HFFc6 (cell line): ENCODE data around the gene SNX8. TPM values are rescaled to one million over a fixed set of nuclear protein-coding genes. Genes with fewer than 3 reads are reported as not detected.

ENCODE experiments used
- DNase-seq: peaks from one replicate; pipeline ENCODE4 v3.0.0-alpha.2; 2018
- H3K27ac Mint-ChIP-seq: 2 replicates; pipeline ENCODE4 v1.8.0; 2020; ENCODE audit warnings: mild to moderate bottlenecking, mixed read lengths
- H3K27me3 Mint-ChIP-seq: 2 replicates; pipeline ENCODE4 v1.8.0; 2021; ENCODE audit warnings: mild to moderate bottlenecking, moderate library complexity, mixed read lengths; ENCODE audit not compliant: insufficient read depth
- H3K36me3 Mint-ChIP-seq: 2 replicates; pipeline ENCODE4 v1.8.0; 2021; ENCODE audit warnings: low read depth, mixed read lengths
- H3K4me1 Mint-ChIP-seq: 2 replicates; pipeline ENCODE4 v1.8.0; 2020; ENCODE audit warnings: low read depth, mixed read lengths
- H3K4me3 Mint-ChIP-seq: 2 replicates; pipeline ENCODE4 v1.8.0; 2020; ENCODE audit warnings: mild to moderate bottlenecking, moderate library complexity, mixed read lengths
- H3K9me3 Mint-ChIP-seq: 2 replicates; pipeline ENCODE4 v1.8.0; 2020; ENCODE audit warnings: mild to moderate bottlenecking, mixed read lengths
- CTCF ChIP-seq: fragments of 200-600 bp; sonication (generic); IDR thresholded peaks from 2 replicates; pipeline ENCODE4 v1.5.0; 2021; ENCODE audit warnings: antibody characterized with exemption, mild to moderate bottlenecking
- total RNA-seq, 6 experiments: library from RNA; stranded (reverse); fragmentation: NEBNext Ultra II Directional; extraction: Animal tissue kit (Norgen Biotek cat#: 25700); gene quantifications; 2 replicates in 1 of 6; 3 replicates in 5 of 6; pipeline ENCODE4 v1.2.3, GENCODE V29; 2021

The SNX8 gene
- total RNA-seq, 6 experiments from 2014 or later: 44.6 to 67.4 (median 61.9) TPM

DNA sequence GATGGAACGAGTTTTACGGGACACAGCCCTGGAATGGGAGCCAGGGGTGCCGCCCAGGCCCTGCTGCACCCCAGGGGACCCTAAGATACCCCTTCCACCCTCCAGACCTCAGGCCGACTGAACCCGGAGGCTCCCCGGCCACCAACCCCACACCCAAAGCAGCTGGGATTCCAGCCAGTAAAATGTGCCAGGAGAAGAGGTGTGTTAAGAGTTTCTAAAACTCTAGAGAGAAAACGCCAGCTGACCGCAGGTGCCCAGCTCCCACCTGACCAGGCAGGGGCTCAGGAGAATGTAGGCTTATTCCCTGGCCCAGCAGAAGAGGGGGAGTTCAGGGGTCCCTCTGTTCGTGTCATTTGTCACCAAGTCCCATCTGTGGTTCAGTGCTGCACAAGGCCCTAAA, 54.8 kb downstream of the SNX8 start:
- H3K4me3 Mint-ChIP-seq: no peak overlapping the region
- H3K36me3 Mint-ChIP-seq: peaks cover 15% of the 10 kb centered on the region
- no peak for DNase-seq
- H3K27ac Mint-ChIP-seq: peak overlapping the region; percentile 16; the same call in 1 of the 2 replicates
- no peaks in the 10 kb centered on the region for H3K4me1 Mint-ChIP-seq
- TF ChIP-seq CTCF: no peak
- H3K9me3 Mint-ChIP-seq: no peaks in the 10 kb centered on the region
- H3K27me3 Mint-ChIP-seq: no peaks in the 10 kb centered on the region

DNA sequence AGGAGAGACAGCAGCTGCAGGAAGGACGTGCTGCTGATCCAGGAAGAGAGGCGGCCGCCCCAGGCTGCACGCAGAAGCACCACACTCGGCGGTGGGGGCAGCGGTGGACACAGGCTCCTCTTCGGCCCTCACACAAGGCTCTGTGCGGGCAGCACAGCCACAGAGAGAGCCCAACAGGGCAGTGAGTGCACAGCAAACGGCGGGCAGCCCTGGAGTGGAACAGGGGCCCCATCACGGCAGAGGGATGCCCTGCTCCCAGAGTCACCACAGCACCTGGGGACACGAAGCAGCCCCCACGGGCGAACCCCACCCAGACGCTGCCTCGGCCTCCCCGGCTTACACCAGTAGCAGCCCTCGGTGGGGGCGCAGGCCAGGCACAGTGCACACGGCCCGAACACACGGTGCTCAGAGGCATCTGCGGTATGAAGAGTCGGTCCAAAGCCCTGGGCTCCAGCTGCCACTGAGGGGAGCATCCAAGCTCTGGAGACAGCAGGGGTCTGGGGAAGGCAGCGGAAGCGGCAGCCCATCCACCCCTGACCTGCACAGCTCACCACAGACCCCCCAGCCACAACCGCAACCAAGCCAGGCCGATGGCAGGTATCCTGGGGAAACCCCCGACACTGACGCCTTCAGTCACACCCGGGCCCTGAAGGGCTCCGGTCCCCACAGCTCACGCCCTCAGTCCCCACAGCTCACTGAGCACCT, 55.4 kb downstream of the SNX8 start:
- no peaks in the 10 kb centered on the region for H3K27me3 Mint-ChIP-seq
- no peak for TF ChIP-seq CTCF
- H3K36me3 Mint-ChIP-seq: peaks cover 8% of the 10 kb centered on the region; the same call in 1 of the 2 replicates
- H3K9me3 Mint-ChIP-seq: no peaks in the 10 kb centered on the region
- H3K27ac Mint-ChIP-seq: no peak overlapping the region
- no peaks in the 10 kb centered on the region for H3K4me1 Mint-ChIP-seq
- H3K4me3 Mint-ChIP-seq: no peak overlapping the region
- no peak for DNase-seq

- no peak overlapping the region for H3K27ac Mint-ChIP-seq
- H3K4me1 Mint-ChIP-seq: no peaks in the 10 kb centered on the region
- H3K36me3 Mint-ChIP-seq: peaks cover 8% of the 10 kb centered on the region; the same call in 1 of the 2 replicates
- TF ChIP-seq CTCF: no peak
- H3K4me3 Mint-ChIP-seq: no peak overlapping the region
- no peak for DNase-seq
- no peaks in the 10 kb centered on the region for H3K27me3 Mint-ChIP-seq
- no peaks in the 10 kb centered on the region for H3K9me3 Mint-ChIP-seq
Observed at GRCh38 chr7:2257651-2258050, 56.6 kb downstream of the SNX8 start.

GRCh38 chr7:2257046-2257551, 57.1 kb downstream of the SNX8 start:
- Mint-ChIP-seq H3K27me3 (no peaks in the 10 kb centered on the region), H3K36me3 (peaks cover 8% of the 10 kb centered on the region; the same call in 1 of the 2 replicates), H3K9me3 (no peaks in the 10 kb centered on the region), H3K27ac (no peak overlapping the region), H3K4me3 (no peak overlapping the region), H3K4me1 (no peaks in the 10 kb centered on the region)
- DNase-seq: no peak
- no peak for TF ChIP-seq CTCF

DNA sequence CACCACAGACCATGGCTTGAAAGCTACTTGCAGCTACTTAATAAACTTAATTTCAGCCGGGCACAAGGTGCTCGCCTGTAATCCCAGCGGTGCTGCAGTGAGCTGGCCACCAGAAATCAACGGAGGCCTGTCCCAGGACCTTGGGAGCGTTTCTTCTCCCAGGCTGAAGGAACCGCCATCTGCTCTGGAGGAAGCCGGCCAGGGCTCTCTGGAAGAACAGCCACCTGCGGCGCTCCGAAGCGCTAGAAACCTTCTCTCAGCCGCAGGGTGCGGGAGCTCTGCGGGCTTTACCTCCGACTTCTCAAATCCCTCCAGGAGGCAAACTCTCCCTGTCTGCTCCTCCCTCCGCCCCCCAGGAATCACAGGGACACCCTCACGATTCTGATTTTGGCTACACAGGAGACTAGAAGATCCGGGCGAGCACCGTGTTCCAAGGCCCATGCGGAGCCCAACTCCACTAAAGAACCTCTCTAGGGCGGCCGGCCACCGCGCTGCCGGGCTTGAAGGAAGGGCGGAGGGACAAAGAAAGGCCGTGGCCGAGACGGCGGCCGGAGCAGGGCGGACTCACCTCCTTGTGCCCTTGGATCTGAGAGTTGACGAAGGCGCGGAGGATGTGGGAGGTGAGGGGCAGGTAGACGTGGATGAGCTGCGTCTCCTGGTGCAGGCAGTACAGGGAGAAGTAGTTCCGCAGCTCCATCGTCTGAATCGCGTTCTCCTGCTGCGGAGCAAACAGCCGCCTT, 57.8 kb downstream of the SNX8 start:
- no peak for TF ChIP-seq CTCF
- no peak overlapping the region for H3K4me3 Mint-ChIP-seq
- H3K4me1 Mint-ChIP-seq: no peaks in the 10 kb centered on the region
- H3K27ac Mint-ChIP-seq: no peak overlapping the region
- H3K9me3 Mint-ChIP-seq: no peaks in the 10 kb centered on the region
- H3K36me3 Mint-ChIP-seq: peaks cover 8% of the 10 kb centered on the region; the same call in 1 of the 2 replicates
- no peaks in the 10 kb centered on the region for H3K27me3 Mint-ChIP-seq
- DNase-seq: no peak
